Trophoblast cell (in vitro differentiated cells and primary cell): ENCODE results near the gene TECTA.

Experiments used
- DNase-seq, 2 donors: peaks; one replicate each; pipeline ENCODE4 v3.0.0-alpha.2; 2016
- H2AFZ ChIP-seq: 2 replicates; pipeline ENCODE4 v1.6.1; 2013; ENCODE audit warnings: low read length, moderate library complexity, mild to moderate bottlenecking; ENCODE audit not compliant: insufficient read depth, poor library complexity
- H2AK5ac ChIP-seq: 2 replicates; pipeline ENCODE4 v1.6.1; 2013; ENCODE audit warnings: mild to moderate bottlenecking, low read length
- H2BK120ac ChIP-seq: 2 replicates; pipeline ENCODE4 v1.6.1; 2013; ENCODE audit warnings: low read length, mild to moderate bottlenecking, moderate library complexity; ENCODE audit not compliant: insufficient read depth, poor library complexity
- H2BK12ac ChIP-seq: 2 replicates; pipeline ENCODE4 v1.6.1; 2013; ENCODE audit warnings: mild to moderate bottlenecking, low read length, moderate library complexity
- H2BK5ac ChIP-seq: 2 replicates; pipeline ENCODE4 v1.6.1; 2013; ENCODE audit warnings: low read length, low read depth, moderate library complexity, mild to moderate bottlenecking; ENCODE audit not compliant: poor library complexity
- H3K14ac ChIP-seq: 2 replicates; pipeline ENCODE4 v1.6.1; 2013; ENCODE audit warnings: mild to moderate bottlenecking, low read length
- H3K18ac ChIP-seq: 2 replicates; pipeline ENCODE4 v1.6.1; 2013; ENCODE audit warnings: mild to moderate bottlenecking, low read length
- H3K23ac ChIP-seq: 2 replicates; pipeline ENCODE4 v1.6.1; 2013; ENCODE audit warnings: low read length
- H3K27ac ChIP-seq: 2 replicates; pipeline ENCODE4 v1.5.1; 2013; ENCODE audit warnings: low read depth, mild to moderate bottlenecking, inconsistent platforms, low read length, moderate library complexity
- H3K27me3 ChIP-seq: 2 replicates; pipeline ENCODE4 v1.6.1; 2013; ENCODE audit warnings: inconsistent platforms, mild to moderate bottlenecking, low read length, moderate library complexity; ENCODE audit not compliant: insufficient read depth
- H3K36me3 ChIP-seq, 2 experiments: 1 replicate in 1 of 2; 2 replicates in 1 of 2; pipeline ENCODE4 v1.6.1; 2013; ENCODE audit warnings: low read length in 2 of 2, mild to moderate bottlenecking in 2 of 2, moderate library complexity in 1 of 2; ENCODE audit not compliant: insufficient read depth in 2 of 2, control insufficient read depth in 1 of 2
- H3K4ac ChIP-seq: 2 replicates; pipeline ENCODE4 v1.6.1; 2013; ENCODE audit warnings: low read depth, mild to moderate bottlenecking, low read length, moderate library complexity
- H3K4me1 ChIP-seq, 2 experiments: 1 replicate in 1 of 2; 2 replicates in 1 of 2; pipeline ENCODE4 v1.6.1; 2013; ENCODE audit warnings: low read length in 2 of 2, mild to moderate bottlenecking in 2 of 2, moderate library complexity in 1 of 2; ENCODE audit not compliant: insufficient read depth in 2 of 2, control insufficient read depth in 1 of 2
- H3K4me2 ChIP-seq: 2 replicates; pipeline ENCODE4 v1.6.1; 2013; ENCODE audit warnings: inconsistent platforms, mild to moderate bottlenecking, low read length, moderate library complexity
- H3K4me3 ChIP-seq: 2 replicates; pipeline ENCODE4 v1.5.1; 2013; ENCODE audit warnings: mild to moderate bottlenecking, low read depth, low read length, inconsistent platforms
- H3K79me1 ChIP-seq: one replicate; pipeline ENCODE4 v1.6.1; 2013; ENCODE audit warnings: low read length
- H3K79me2 ChIP-seq: 2 replicates; pipeline ENCODE4 v1.6.1; 2013; ENCODE audit warnings: low read length, mild to moderate bottlenecking; ENCODE audit not compliant: control insufficient read depth, insufficient read depth, poor library complexity
- H3K9ac ChIP-seq: 2 replicates; pipeline ENCODE4 v1.6.1; 2013; ENCODE audit warnings: mild to moderate bottlenecking, low read length
- H3K9me3 ChIP-seq: 2 replicates; pipeline ENCODE4 v1.6.1; 2013; ENCODE audit warnings: low read depth, mild to moderate bottlenecking, control low read depth, inconsistent platforms, low read length; ENCODE audit not compliant: insufficient read depth
- H4K12ac ChIP-seq: 2 replicates; pipeline ENCODE4 v1.6.1; 2013; ENCODE audit warnings: low read depth, mild to moderate bottlenecking, low read length, moderate library complexity
- H4K8ac ChIP-seq: 2 replicates; pipeline ENCODE4 v1.6.1; 2013; ENCODE audit warnings: low read depth, mild to moderate bottlenecking, low read length, moderate library complexity
- H4K91ac ChIP-seq: one replicate; pipeline ENCODE4 v1.6.1; 2013; ENCODE audit warnings: low read depth, mild to moderate bottlenecking, low read length, moderate library complexity
- WGBS: extraction: QIAGEN DNeasy Blood & Tissue Kit; methylation state at CpG from one replicate; pipeline ENCODE4 v1.1.7; 2013; ENCODE audit warnings: missing lambda C conversion rate; ENCODE audit not compliant: insufficient read length, insufficient coverage; ENCODE audit errors: extremely low coverage; 5-methylcytosine and 5-hydroxymethylcytosine counted together

The TECTA gene

DNA sequence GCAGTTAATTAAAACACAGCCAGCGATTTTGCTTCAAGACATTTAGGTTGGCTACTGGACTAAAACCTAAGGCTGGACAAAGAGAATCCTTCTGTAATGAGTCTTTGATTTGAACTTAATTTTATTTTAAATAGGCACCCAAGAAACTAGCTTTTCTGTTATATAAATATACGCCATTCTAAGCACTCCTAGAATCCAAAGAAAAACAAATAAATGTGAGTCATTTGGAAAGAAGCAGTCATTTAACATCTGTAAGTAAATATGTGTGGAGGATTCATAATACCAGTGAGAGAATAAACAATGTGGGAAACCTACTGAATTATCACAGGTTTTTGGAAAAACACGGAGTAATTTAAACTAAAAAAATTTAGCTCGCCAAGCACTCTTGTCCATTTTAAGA, 1.2 kb upstream of the TECTA start:
- DNase-seq = no peak
- Histone ChIP-seq H2BK5ac (no peak overlapping the region), H3K18ac (no peak overlapping the region), H3K4ac (no peak overlapping the region), H3K79me2 (no peaks in the 10 kb centered on the region), H3K27me3 (no peaks in the 10 kb centered on the region), H3K14ac (no peak overlapping the region), H3K9me3 (peaks cover 2% of the 10 kb centered on the region), H3K9ac (no peak overlapping the region), H2AFZ (no peak overlapping the region), H3K4me3 (no peak overlapping the region), H3K4me1 (no peaks in the 10 kb centered on the region), H2BK120ac (no peak overlapping the region), H3K79me1 (no peaks in the 10 kb centered on the region), H3K27ac (no peak overlapping the region), H4K91ac (no peak overlapping the region), H4K8ac (no peak overlapping the region), H3K23ac (no peak overlapping the region), H2BK12ac (no peak overlapping the region), H2AK5ac (no peak overlapping the region), H3K36me3 (no peaks in the 10 kb centered on the region), H3K4me2 (no peak overlapping the region), H4K12ac (no peak overlapping the region)
- no CpG with 5 or more reads among the region's 4 CpGs for WGBS

GRCh38 chr11:121104312-121104762, 3.3 kb downstream of the TECTA start:
- no peak overlapping the region for H4K91ac ChIP-seq
- no peaks in the 10 kb centered on the region for H3K36me3 ChIP-seq
- H3K9me3 ChIP-seq = no peaks in the 10 kb centered on the region
- H3K27ac ChIP-seq = no peak overlapping the region
- H3K23ac ChIP-seq = no peak overlapping the region
- H3K27me3 ChIP-seq = no peaks in the 10 kb centered on the region
- H3K4me2 ChIP-seq = no peak overlapping the region
- H3K79me1 ChIP-seq = no peaks in the 10 kb centered on the region
- no peaks in the 10 kb centered on the region for H3K79me2 ChIP-seq
- no peak overlapping the region for H2AK5ac ChIP-seq
- no peak overlapping the region for H2AFZ ChIP-seq
- no CpG with 5 or more reads among the region's 9 CpGs for WGBS
- no peaks in the 10 kb centered on the region for H3K4me1 ChIP-seq
- H3K9ac ChIP-seq = no peak overlapping the region
- H3K4me3 ChIP-seq = no peak overlapping the region
- H2BK12ac ChIP-seq = no peak overlapping the region
- H3K18ac ChIP-seq = no peak overlapping the region
- no peak overlapping the region for H4K8ac ChIP-seq
- no peak overlapping the region for H3K14ac ChIP-seq
- no peak overlapping the region for H2BK5ac ChIP-seq
- H2BK120ac ChIP-seq = no peak overlapping the region
- DNase-seq = no peak
- no peak overlapping the region for H4K12ac ChIP-seq
- no peak overlapping the region for H3K4ac ChIP-seq

DNA sequence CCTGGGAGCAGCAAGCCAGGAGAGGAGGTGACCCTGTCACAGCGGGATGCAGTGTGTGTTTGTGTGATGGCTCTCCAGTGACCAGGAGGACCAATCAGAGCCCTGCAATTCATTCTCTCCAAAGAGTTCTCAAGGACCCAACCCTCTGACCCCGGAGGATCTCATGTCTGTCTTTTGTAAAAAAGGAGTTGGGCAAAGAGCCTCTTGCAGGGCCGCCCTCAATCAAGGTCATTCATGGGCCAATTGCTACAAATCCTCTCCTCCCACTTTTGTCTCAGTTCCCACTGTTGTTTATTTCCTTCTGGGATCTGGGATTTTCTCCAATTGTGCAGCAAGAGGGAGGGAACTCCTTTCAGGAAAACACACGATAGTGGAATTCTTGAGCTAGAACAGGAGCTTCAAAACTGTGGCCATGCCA, 4.0 kb downstream of the TECTA start:
- Histone ChIP-seq H3K18ac (no peak overlapping the region), H3K14ac (no peak overlapping the region), H3K79me2 (no peaks in the 10 kb centered on the region), H2BK5ac (no peak overlapping the region), H3K79me1 (no peaks in the 10 kb centered on the region), H2BK120ac (no peak overlapping the region), H2AFZ (no peak overlapping the region), H3K9ac (no peak overlapping the region), H3K4me2 (no peak overlapping the region), H3K9me3 (no peaks in the 10 kb centered on the region), H3K27me3 (no peaks in the 10 kb centered on the region), H4K91ac (no peak overlapping the region), H3K4me3 (no peak overlapping the region), H3K36me3 (no peaks in the 10 kb centered on the region), H2BK12ac (no peak overlapping the region), H3K4me1 (no peaks in the 10 kb centered on the region), H4K8ac (no peak overlapping the region), H3K23ac (no peak overlapping the region), H2AK5ac (no peak overlapping the region), H3K4ac (no peak overlapping the region), H4K12ac (no peak overlapping the region), H3K27ac (no peak overlapping the region)
- no CpG with 5 or more reads among the region's 4 CpGs for WGBS
- DNase-seq = no peak

DNA sequence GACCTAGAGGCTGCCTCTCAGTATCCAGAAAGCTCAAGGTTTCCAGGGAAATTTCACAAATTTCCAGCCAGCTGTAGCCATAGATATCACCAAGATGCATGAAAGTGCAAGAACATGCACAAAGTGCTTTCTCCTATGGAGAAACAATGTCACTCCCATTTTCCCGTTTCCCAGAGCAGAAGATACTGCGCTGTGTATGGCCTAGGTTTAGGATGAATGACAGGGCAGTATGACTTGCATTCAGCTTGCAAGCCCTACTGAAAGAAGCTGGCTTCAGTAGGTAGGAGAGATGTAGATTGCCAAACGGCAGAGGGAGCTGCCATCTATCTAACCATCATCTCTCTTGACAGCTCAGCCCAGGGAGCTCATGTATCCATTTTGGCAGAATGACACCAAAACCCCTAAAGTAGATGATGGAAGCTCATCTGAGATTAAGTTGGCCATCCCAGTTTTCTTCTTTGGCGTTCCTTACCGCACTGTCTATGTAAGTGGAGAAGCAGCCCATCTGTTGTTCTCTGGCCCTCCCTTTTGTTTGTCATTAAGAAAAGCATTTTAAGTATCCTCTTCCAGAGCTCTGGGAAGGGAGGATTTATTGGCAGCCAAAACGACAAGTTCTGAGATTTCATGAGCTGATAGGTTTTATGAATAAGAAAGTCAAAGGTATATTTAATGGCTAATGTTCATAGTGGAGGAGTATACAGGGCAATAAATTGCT, 4.6 kb downstream of the TECTA start:
- no CpG with 5 or more reads among the region's 6 CpGs for WGBS
- H3K27ac ChIP-seq = no peak overlapping the region

More for the DNA sequence above, 4.6 kb downstream of the TECTA start:
- no peak overlapping the region for H2BK120ac ChIP-seq
- no peaks in the 10 kb centered on the region for H3K9me3 ChIP-seq
- H3K4me2 ChIP-seq = no peak overlapping the region
- no peak overlapping the region for H2BK12ac ChIP-seq
- H3K27me3 ChIP-seq = no peaks in the 10 kb centered on the region
- H3K79me2 ChIP-seq = no peaks in the 10 kb centered on the region
- H3K4me3 ChIP-seq = no peak overlapping the region
- H3K14ac ChIP-seq = no peak overlapping the region
- no peaks in the 10 kb centered on the region for H3K4me1 ChIP-seq
- no peak overlapping the region for H4K12ac ChIP-seq
- no peaks in the 10 kb centered on the region for H3K36me3 ChIP-seq
- H4K8ac ChIP-seq = no peak overlapping the region
- H3K9ac ChIP-seq = no peak overlapping the region
- H3K4ac ChIP-seq = no peak overlapping the region
- H2BK5ac ChIP-seq = no peak overlapping the region
- H3K79me1 ChIP-seq = no peaks in the 10 kb centered on the region
- no peak overlapping the region for H2AK5ac ChIP-seq
- H2AFZ ChIP-seq = no peak overlapping the region
- no peak overlapping the region for H3K18ac ChIP-seq
- no peak for DNase-seq
- H3K23ac ChIP-seq = no peak overlapping the region
- H4K91ac ChIP-seq = no peak overlapping the region
